OCI-LY1 (cell line): ENCODE data around the gene BRD4.
A peak's percentile ranks its signal among the peaks of the same experiment; 100 is the strongest.

Experiments used
- H2AFZ ChIP-seq: fragments of 200-600 bp; sonication (generic), shearing (Covaris generic); 2 replicates; pipeline ENCODE4 v1.6.0; 2014; ENCODE audit warnings: antibody characterized with exemption, mild to moderate bottlenecking, low read length
- H3F3A ChIP-seq: fragments of 200-600 bp; sonication (generic), shearing (Covaris generic); 2 replicates; pipeline ENCODE4 v1.6.0; 2014; ENCODE audit warnings: mild to moderate bottlenecking, antibody characterized with exemption, low read length, moderate library complexity; ENCODE audit not compliant: insufficient read depth
- H3K27ac ChIP-seq: fragments of 200-600 bp; sonication (generic); 2 replicates; pipeline ENCODE4 v1.5.1; 2014; ENCODE audit warnings: low read length, mixed run types, mild to moderate bottlenecking, low read depth; ENCODE audit not compliant: poor library complexity, severe bottlenecking
- H3K27me3 ChIP-seq: fragments of 200-600 bp; sonication (generic); 2 replicates; pipeline ENCODE4 v1.6.0; 2014; ENCODE audit warnings: antibody characterized with exemption, mild to moderate bottlenecking, low read length, moderate library complexity; ENCODE audit not compliant: insufficient read depth
- H3K36me3 ChIP-seq: fragments of 200-600 bp; sonication (generic); 2 replicates; pipeline ENCODE4 v1.6.1; 2014; ENCODE audit warnings: mild to moderate bottlenecking, antibody characterized with exemption, low read length, moderate library complexity, mixed read lengths; ENCODE audit not compliant: insufficient read depth
- H3K4me1 ChIP-seq: fragments of 200-600 bp; sonication (generic); 2 replicates; pipeline ENCODE4 v1.5.1; 2014; ENCODE audit warnings: mild to moderate bottlenecking, low read length, moderate library complexity; ENCODE audit not compliant: insufficient read depth, severe bottlenecking
- H3K4me2 ChIP-seq: fragments of 200-600 bp; sonication (generic), shearing (Covaris generic); 2 replicates; pipeline ENCODE4 v1.6.1; 2014; ENCODE audit warnings: low read length
- H3K4me3 ChIP-seq: fragments of 200-600 bp; sonication (generic); 2 replicates; pipeline ENCODE4 v1.5.1; 2014; ENCODE audit warnings: low read length, low read depth, mild to moderate bottlenecking, mixed read lengths; ENCODE audit not compliant: poor library complexity, severe bottlenecking
- H3K79me2 ChIP-seq: fragments of 200-600 bp; shearing (Covaris generic); 2 replicates; pipeline ENCODE4 v1.6.1; 2016; ENCODE audit warnings: mixed run types, low read length, mixed read lengths; ENCODE audit not compliant: insufficient read depth
- H3K9ac ChIP-seq: fragments of 200-600 bp; sonication (generic), shearing (Covaris generic); 2 replicates; pipeline ENCODE4 v1.6.1; 2014; ENCODE audit warnings: mild to moderate bottlenecking, low read length, mixed read lengths
- H3K9me2 ChIP-seq: fragments of 200-600 bp; sonication (generic), shearing (Covaris generic); 2 replicates; pipeline ENCODE4 v1.6.1; 2014; ENCODE audit warnings: low read depth, mild to moderate bottlenecking, low read length, mixed read lengths
- H3K9me3 ChIP-seq: fragments of 200-600 bp; shearing (Covaris generic); 2 replicates; pipeline ENCODE4 v1.6.1; 2014; ENCODE audit warnings: low read length, mixed read lengths
- H4K20me1 ChIP-seq: fragments of 200-600 bp; sonication (generic), shearing (Covaris generic); 2 replicates; pipeline ENCODE4 v1.6.0; 2016; ENCODE audit warnings: mild to moderate bottlenecking, low read length; ENCODE audit not compliant: insufficient read depth
- CTCF ChIP-seq: fragments of 200-600 bp; sonication (generic), shearing (Covaris generic); IDR thresholded peaks from 2 replicates; pipeline ENCODE4 v1.5.1; 2017; ENCODE audit warnings: mild to moderate bottlenecking, antibody characterized with exemption, low read length, moderate library complexity, mixed read lengths
- EZH2 ChIP-seq: fragments of 200-600 bp; sonication (generic), shearing (Covaris generic); IDR thresholded peaks from 2 replicates; pipeline ENCODE4 v1.8.0; 2017; ENCODE audit warnings: borderline replicate concordance, mixed run types, mild to moderate bottlenecking, antibody characterized with exemption, low read length, moderate library complexity, mixed read lengths

The BRD4 gene

GRCh38 chr19:15305582-15306334 lies 26.6 kb downstream of the BRD4 start:
- H4K20me1 ChIP-seq, result no peaks in the 10 kb centered on the region
- no peaks in the 10 kb centered on the region for H3K9me2 ChIP-seq
- no peaks in the 10 kb centered on the region for H3F3A ChIP-seq
- peaks cover 6% of the 10 kb centered on the region; the same call in 1 of the 2 replicates for H3K36me3 ChIP-seq
- H3K9ac ChIP-seq, result no peak overlapping the region
- peaks cover 79% of the 10 kb centered on the region for H3K4me1 ChIP-seq
- no peak overlapping the region for H3K4me3 ChIP-seq
- H3K27ac ChIP-seq, result no peak overlapping the region
- no peaks in the 10 kb centered on the region for H3K27me3 ChIP-seq
- no peaks in the 10 kb centered on the region for H3K9me3 ChIP-seq
- H2AFZ ChIP-seq, result no peak overlapping the region
- H3K79me2 ChIP-seq, result peaks cover 90% of the 10 kb centered on the region
- no peak for TF ChIP-seq CTCF
- H3K4me2 ChIP-seq, result no peak overlapping the region

DNA sequence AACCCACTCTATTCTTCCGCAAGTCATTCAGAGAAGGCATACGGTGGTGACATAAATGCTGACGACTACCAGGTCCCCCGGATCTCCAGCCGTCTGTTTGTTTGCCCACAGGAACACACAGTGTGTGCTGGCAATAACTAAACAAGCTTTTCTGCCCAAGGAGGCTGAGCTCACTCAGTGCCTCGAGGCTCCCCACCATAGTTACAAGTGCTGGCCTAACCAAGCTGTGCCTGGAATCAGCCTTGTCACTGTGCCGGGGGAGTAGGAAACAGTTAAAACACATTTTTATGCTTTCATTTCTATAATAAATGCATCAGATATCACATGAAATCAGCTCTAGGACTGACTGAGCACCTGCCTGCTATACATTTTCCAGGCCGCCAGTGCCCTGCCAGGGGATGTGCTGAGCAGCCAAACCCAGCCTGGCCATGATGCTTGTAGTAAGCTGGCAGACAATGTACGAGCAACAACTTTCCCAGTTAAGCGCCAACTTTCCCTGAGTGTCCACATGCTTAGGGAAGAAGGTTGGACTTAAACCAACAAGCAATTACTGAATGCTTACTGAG lies 28.1 kb downstream of the BRD4 start:
- Histone ChIP-seq H2AFZ (no peak overlapping the region), H3K4me3 (peak overlapping the region; percentile 20), H3F3A (no peaks in the 10 kb centered on the region), H3K9me3 (no peaks in the 10 kb centered on the region), H3K9ac (peak overlapping the region; percentile 21; the same call in 1 of the 2 replicates), H3K27ac (peak overlapping the region; percentile 74), H3K27me3 (no peaks in the 10 kb centered on the region), H4K20me1 (no peaks in the 10 kb centered on the region), H3K79me2 (peaks cover 93% of the 10 kb centered on the region), H3K36me3 (peaks cover 6% of the 10 kb centered on the region; the same call in 1 of the 2 replicates), H3K4me1 (peaks cover 77% of the 10 kb centered on the region), H3K4me2 (peak overlapping the region; percentile 35), H3K9me2 (no peaks in the 10 kb centered on the region)
- TF ChIP-seq CTCF (no peak), EZH2 (no peak)

DNA sequence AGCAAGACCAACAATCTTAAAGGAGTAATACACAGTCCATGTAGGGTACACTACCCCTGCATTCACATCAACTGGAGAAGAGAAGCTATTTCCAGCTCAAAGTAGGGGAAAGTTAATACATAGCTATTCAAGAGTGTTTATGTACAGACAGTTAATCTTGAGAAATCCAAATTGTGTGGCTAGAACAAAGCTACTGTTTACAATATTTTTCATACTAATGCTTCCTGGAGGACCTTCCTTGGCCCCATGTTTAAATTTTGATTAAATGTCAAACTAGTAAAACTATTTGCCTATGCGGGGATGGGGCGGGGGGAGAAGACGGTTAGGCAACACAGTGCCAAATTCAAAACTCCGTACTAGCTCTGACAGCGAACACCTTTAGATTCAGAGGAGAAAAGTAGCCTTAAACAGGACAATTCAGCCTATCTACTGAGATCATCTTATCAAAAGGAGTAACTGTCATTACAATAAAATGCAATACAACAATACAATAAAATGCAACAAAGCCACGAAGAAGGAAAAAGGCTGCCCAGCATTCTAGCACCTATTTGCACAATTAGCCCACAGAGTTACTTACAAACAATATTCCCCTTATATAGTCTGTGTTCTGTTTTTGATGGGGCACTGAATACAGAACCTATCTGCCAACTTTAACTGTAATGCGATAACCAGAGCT lies 29.1 kb downstream of the BRD4 start:
- H3K4me2 ChIP-seq, result peak overlapping the region; percentile 35; the same call in 1 of the 2 replicates
- no peaks in the 10 kb centered on the region for H3K9me2 ChIP-seq
- no peaks in the 10 kb centered on the region for H3F3A ChIP-seq
- TF ChIP-seq EZH2 (no peak), CTCF (no peak)
- peaks cover 6% of the 10 kb centered on the region; the same call in 1 of the 2 replicates for H3K36me3 ChIP-seq
- H3K27ac ChIP-seq, result peak overlapping the region; percentile 74
- peak overlapping the region; percentile 21; the same call in 1 of the 2 replicates for H3K9ac ChIP-seq
- no peaks in the 10 kb centered on the region for H4K20me1 ChIP-seq
- no peaks in the 10 kb centered on the region for H3K9me3 ChIP-seq
- no peak overlapping the region for H3K4me3 ChIP-seq
- peaks cover 92% of the 10 kb centered on the region for H3K79me2 ChIP-seq
- no peak overlapping the region for H2AFZ ChIP-seq
- peaks cover 87% of the 10 kb centered on the region for H3K4me1 ChIP-seq
- no peaks in the 10 kb centered on the region for H3K27me3 ChIP-seq
